ENCODE data around the gene GAB1.

Gene GAB1

DNA sequence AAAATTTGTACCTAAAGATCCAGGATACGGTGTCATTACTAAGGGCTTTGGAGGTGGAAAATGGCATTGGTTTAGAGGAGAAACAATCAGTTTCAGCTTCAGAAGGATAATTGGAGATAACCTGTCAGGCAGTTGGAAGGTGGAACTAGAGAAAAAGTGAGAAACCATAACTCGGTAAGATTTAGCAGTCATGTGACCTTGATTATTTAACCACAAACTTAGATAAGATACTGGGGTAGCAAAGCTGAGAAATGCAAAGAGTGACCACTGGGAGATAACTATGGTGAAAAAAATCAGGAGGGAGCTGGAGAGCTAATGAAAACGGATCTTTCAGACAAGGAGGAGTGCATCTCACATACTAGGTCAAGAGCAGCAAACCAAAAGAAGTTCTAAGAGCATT is 118.5 kb downstream of the GAB1 start:
- no peaks in the 10 kb centered on the region for H3K27me3 ChIP-seq (ENCODE audit: insufficient read depth, low read length)
- no peak overlapping the region for H3K27ac ChIP-seq (ENCODE audit: low read depth, low read length)
- peaks cover 0 to 2% of the 10 kb centered on the region in 2 experiments for H3K36me3 ChIP-seq (ENCODE audit: control insufficient read depth in 1 of 2, insufficient read depth in 2 of 2, low read length in 2 of 2)
- DNase-seq: no peak
- H3K4me2 ChIP-seq (ENCODE audit: low read length): no peak overlapping the region
- H3K9me3 ChIP-seq (ENCODE audit: insufficient read depth, low read depth, low read length): no peaks in the 10 kb centered on the region
- H3K18ac ChIP-seq (ENCODE audit: low read length): no peak overlapping the region
- H3K4me3 ChIP-seq (ENCODE audit: low read depth, low read length): no peak overlapping the region
- H4K8ac ChIP-seq (ENCODE audit: low read depth, low read length): no peak overlapping the region
- H2AK5ac ChIP-seq (ENCODE audit: low read length): no peak overlapping the region
- H3K23ac ChIP-seq (ENCODE audit: low read length): no peak overlapping the region
- no peaks in the 10 kb centered on the region for H3K79me2 ChIP-seq (ENCODE audit: control insufficient read depth, insufficient read depth, low read length, poor library complexity)
- no peak overlapping the region for H3K4ac ChIP-seq (ENCODE audit: low read depth, low read length)
- no peak overlapping the region for H2BK12ac ChIP-seq (ENCODE audit: low read length)
- H3K79me1 ChIP-seq (ENCODE audit: low read length): no peaks in the 10 kb centered on the region
- no peak overlapping the region for H4K12ac ChIP-seq (ENCODE audit: low read depth, low read length)
- H3K4me1 ChIP-seq (ENCODE audit: control insufficient read depth in 1 of 2, insufficient read depth in 2 of 2, low read length in 2 of 2): no peaks in the 10 kb centered on the region
- H2BK5ac ChIP-seq (ENCODE audit: low read depth, low read length, poor library complexity): no peak overlapping the region
- no peak overlapping the region for H4K91ac ChIP-seq (ENCODE audit: low read depth, low read length)
- no peak overlapping the region for H2BK120ac ChIP-seq (ENCODE audit: insufficient read depth, low read length, poor library complexity)
- no CpG with 5 or more reads among the region's 3 CpGs for WGBS (ENCODE audit: extremely low coverage, insufficient coverage, insufficient read length)
- no peak overlapping the region for H3K14ac ChIP-seq (ENCODE audit: low read length)
- no peak overlapping the region for H3K9ac ChIP-seq (ENCODE audit: low read length)
- H2AFZ ChIP-seq (ENCODE audit: insufficient read depth, low read length, poor library complexity): no peak overlapping the region

DNA sequence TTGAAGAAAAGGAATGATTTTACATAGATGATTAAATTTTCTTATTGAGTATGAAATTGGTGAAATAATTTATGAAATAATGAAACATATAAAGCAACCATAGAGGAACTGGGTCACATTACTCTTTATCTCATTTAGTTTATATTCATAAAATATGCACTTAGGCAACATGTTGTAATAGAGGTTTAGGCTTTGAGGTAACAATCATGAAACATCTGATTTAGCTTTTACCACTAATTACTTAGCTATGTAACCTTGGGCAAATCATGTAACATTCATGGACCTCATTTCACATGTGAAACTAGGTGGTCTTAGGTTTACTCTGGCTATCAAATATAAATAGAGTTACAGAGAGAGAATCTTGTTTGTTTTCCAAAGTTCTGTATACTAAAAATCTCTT is 122.3 kb downstream of the GAB1 start:
- Histone ChIP-seq H3K79me1 (ENCODE audit: low read length) (no peaks in the 10 kb centered on the region), H3K4me1 (ENCODE audit: control insufficient read depth in 1 of 2, insufficient read depth in 2 of 2, low read length in 2 of 2) (no peaks in the 10 kb centered on the region), H3K14ac (ENCODE audit: low read length) (no peak overlapping the region), H3K4me3 (ENCODE audit: low read depth, low read length) (no peak overlapping the region), H4K91ac (ENCODE audit: low read depth, low read length) (no peak overlapping the region), H4K8ac (ENCODE audit: low read depth, low read length) (no peak overlapping the region), H3K9ac (ENCODE audit: low read length) (no peak overlapping the region), H3K9me3 (ENCODE audit: insufficient read depth, low read depth, low read length) (no peaks in the 10 kb centered on the region), H3K79me2 (ENCODE audit: control insufficient read depth, insufficient read depth, low read length, poor library complexity) (no peaks in the 10 kb centered on the region), H3K36me3 (ENCODE audit: control insufficient read depth in 1 of 2, insufficient read depth in 2 of 2, low read length in 2 of 2) (peaks cover 3 to 9% of the 10 kb centered on the region in 2 experiments), H2BK12ac (ENCODE audit: low read length) (no peak overlapping the region), H3K4ac (ENCODE audit: low read depth, low read length) (no peak overlapping the region), H3K27me3 (ENCODE audit: insufficient read depth, low read length) (no peaks in the 10 kb centered on the region), H2BK5ac (ENCODE audit: low read depth, low read length, poor library complexity) (no peak overlapping the region), H3K23ac (ENCODE audit: low read length) (no peak overlapping the region), H3K27ac (ENCODE audit: low read depth, low read length) (no peak overlapping the region), H2BK120ac (ENCODE audit: insufficient read depth, low read length, poor library complexity) (no peak overlapping the region), H3K4me2 (ENCODE audit: low read length) (no peak overlapping the region), H4K12ac (ENCODE audit: low read depth, low read length) (no peak overlapping the region), H2AK5ac (ENCODE audit: low read length) (no peak overlapping the region), H3K18ac (ENCODE audit: low read length) (no peak overlapping the region), H2AFZ (ENCODE audit: insufficient read depth, low read length, poor library complexity) (no peak overlapping the region)
- DNase-seq: no peak

DNA sequence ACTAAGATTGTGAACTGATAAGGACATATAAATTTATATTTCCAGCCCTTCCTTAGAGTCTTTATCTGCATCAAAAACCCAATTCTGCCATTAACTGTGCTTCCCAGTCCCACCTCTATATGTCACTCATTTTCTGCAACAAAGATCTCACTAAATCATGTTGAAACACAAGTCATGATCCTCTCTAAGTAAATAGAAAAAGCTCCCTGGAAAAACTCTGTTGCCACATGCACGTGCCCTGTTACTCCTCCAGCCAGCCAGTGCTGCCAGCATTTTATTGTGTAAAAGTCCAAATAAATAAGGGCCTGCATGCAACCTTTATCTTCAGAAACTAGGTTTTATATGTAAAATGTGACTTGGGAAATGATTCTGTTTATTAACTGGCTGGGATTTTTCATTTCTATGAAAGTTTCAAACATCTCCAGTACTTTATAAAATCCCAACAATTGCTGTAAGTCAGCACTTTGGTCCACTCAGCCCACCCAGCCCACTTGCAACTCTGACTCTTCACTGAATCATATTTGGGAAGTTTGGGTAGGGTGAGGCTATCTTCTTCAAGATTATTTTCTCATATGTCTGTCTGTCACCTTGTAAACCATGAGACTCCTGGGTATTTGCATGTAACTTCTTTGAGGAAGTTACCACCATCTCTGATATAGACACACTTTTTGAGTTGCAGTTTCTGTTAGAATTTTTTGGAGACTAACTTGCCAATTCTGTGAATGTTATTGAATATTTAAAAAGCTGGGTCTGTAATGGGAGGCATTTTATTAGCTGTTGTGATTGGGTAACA is 136.9 kb downstream of the GAB1 start:
- Histone ChIP-seq H4K8ac (ENCODE audit: low read depth, low read length) (no peak overlapping the region), H3K9ac (ENCODE audit: low read length) (no peak overlapping the region), H3K79me1 (ENCODE audit: low read length) (no peaks in the 10 kb centered on the region), H2AK5ac (ENCODE audit: low read length) (no peak overlapping the region), H3K18ac (ENCODE audit: low read length) (no peak overlapping the region), H3K36me3 (ENCODE audit: control insufficient read depth in 1 of 2, insufficient read depth in 2 of 2, low read length in 2 of 2) (peaks cover 0 to 8% of the 10 kb centered on the region in 2 experiments), H3K4me2 (ENCODE audit: low read length) (no peak overlapping the region), H4K12ac (ENCODE audit: low read depth, low read length) (no peak overlapping the region), H2AFZ (ENCODE audit: insufficient read depth, low read length, poor library complexity) (no peak overlapping the region), H3K27me3 (ENCODE audit: insufficient read depth, low read length) (no peaks in the 10 kb centered on the region), H3K4ac (ENCODE audit: low read depth, low read length) (no peak overlapping the region), H4K91ac (ENCODE audit: low read depth, low read length) (no peak overlapping the region), H3K14ac (ENCODE audit: low read length) (no peak overlapping the region), H3K79me2 (ENCODE audit: control insufficient read depth, insufficient read depth, low read length, poor library complexity) (no peaks in the 10 kb centered on the region), H2BK120ac (ENCODE audit: insufficient read depth, low read length, poor library complexity) (no peak overlapping the region), H2BK12ac (ENCODE audit: low read length) (no peak overlapping the region), H3K23ac (ENCODE audit: low read length) (no peak overlapping the region), H3K4me1 (ENCODE audit: control insufficient read depth in 1 of 2, insufficient read depth in 2 of 2, low read length in 2 of 2) (no peaks in the 10 kb centered on the region), H3K9me3 (ENCODE audit: insufficient read depth, low read depth, low read length) (no peaks in the 10 kb centered on the region), H2BK5ac (ENCODE audit: low read depth, low read length, poor library complexity) (no peak overlapping the region), H3K27ac (ENCODE audit: low read depth, low read length) (no peak overlapping the region), H3K4me3 (ENCODE audit: low read depth, low read length) (no peak overlapping the region)
- no peak for DNase-seq
- no CpG with 5 or more reads among the region's 1 CpG for WGBS (ENCODE audit: extremely low coverage, insufficient coverage, insufficient read length)

DNA sequence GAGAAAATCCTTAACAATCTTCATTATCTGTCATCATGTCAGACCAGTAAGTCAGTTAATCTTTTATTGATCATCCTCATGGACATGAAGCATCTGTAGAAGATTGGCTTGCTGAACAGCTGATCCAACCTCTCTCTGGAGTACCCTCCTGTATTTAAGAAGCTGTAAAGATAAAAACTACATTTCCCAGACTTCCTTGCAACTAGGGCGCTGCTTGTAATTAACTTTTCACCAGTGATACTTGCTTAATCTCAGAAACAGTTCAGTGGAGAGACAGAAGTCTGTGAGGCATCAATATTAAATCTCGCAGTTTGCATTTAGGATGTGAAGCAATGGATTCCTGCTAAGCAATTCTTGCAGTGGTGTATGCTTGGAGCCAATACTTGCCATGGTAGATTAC is 140.8 kb downstream of the GAB1 start:
- Histone ChIP-seq H3K27ac (ENCODE audit: low read depth, low read length) (no peak overlapping the region), H3K23ac (ENCODE audit: low read length) (no peak overlapping the region), H4K12ac (ENCODE audit: low read depth, low read length) (no peak overlapping the region), H3K18ac (ENCODE audit: low read length) (no peak overlapping the region), H3K14ac (ENCODE audit: low read length) (no peak overlapping the region), H3K4ac (ENCODE audit: low read depth, low read length) (no peak overlapping the region), H4K8ac (ENCODE audit: low read depth, low read length) (no peak overlapping the region), H3K9me3 (ENCODE audit: insufficient read depth, low read depth, low read length) (no peaks in the 10 kb centered on the region), H3K79me2 (ENCODE audit: control insufficient read depth, insufficient read depth, low read length, poor library complexity) (no peaks in the 10 kb centered on the region), H3K9ac (ENCODE audit: low read length) (no peak overlapping the region), H2BK120ac (ENCODE audit: insufficient read depth, low read length, poor library complexity) (no peak overlapping the region), H3K27me3 (ENCODE audit: insufficient read depth, low read length) (no peaks in the 10 kb centered on the region), H3K4me3 (ENCODE audit: low read depth, low read length) (no peak overlapping the region), H3K4me2 (ENCODE audit: low read length) (no peak overlapping the region), H2AFZ (ENCODE audit: insufficient read depth, low read length, poor library complexity) (no peak overlapping the region), H4K91ac (ENCODE audit: low read depth, low read length) (no peak overlapping the region), H3K79me1 (ENCODE audit: low read length) (no peaks in the 10 kb centered on the region), H2BK5ac (ENCODE audit: low read depth, low read length, poor library complexity) (no peak overlapping the region), H3K4me1 (ENCODE audit: control insufficient read depth in 1 of 2, insufficient read depth in 2 of 2, low read length in 2 of 2) (no peaks in the 10 kb centered on the region), H2AK5ac (ENCODE audit: low read length) (no peak overlapping the region), H2BK12ac (ENCODE audit: low read length) (no peak overlapping the region), H3K36me3 (ENCODE audit: control insufficient read depth in 1 of 2, insufficient read depth in 2 of 2, low read length in 2 of 2) (peaks cover 0 to 3% of the 10 kb centered on the region in 2 experiments)
- WGBS (ENCODE audit: extremely low coverage, insufficient coverage, insufficient read length): no CpG with 5 or more reads among the region's 2 CpGs
- DNase-seq: no peak
